Measurements from ENCODE around the gene TGFBR1. TPM values are rescaled to one million over a fixed set of nuclear protein-coding genes. Genes with fewer than 3 reads are reported as not detected.

Gene TGFBR1
- polyA plus RNA-seq, 1 donor from 2014 or later: 78.0 TPM

- no peak for TF ChIP-seq SMC3 (conservative IDR thresholded peaks at IDR 0.05; ENCODE audit: poor library complexity)
- TF ChIP-seq REST (IDR thresholded peaks at IDR 0.05; ENCODE audit: borderline replicate concordance): no peak
- no peak for TF ChIP-seq TAF1 (IDR thresholded peaks at IDR 0.05; ENCODE audit: low read depth)
- TF ChIP-seq RAD21 (conservative IDR thresholded peaks at IDR 0.05): no peak
- no peak for TF ChIP-seq CTCF (IDR thresholded peaks at IDR 0.05; ENCODE audit: poor library complexity, severe bottlenecking)
- TF ChIP-seq MXI1 (conservative IDR thresholded peaks at IDR 0.05; ENCODE audit: poor library complexity, severe bottlenecking): no peak
- no peak for TF ChIP-seq POLR2AphosphoS5 (IDR thresholded peaks at IDR 0.05)
- no peak for TF ChIP-seq EP300 (conservative IDR thresholded peaks at IDR 0.05; ENCODE audit: poor library complexity, severe bottlenecking)
- TF ChIP-seq EZH2 (IDR thresholded peaks at IDR 0.05; ENCODE audit: borderline replicate concordance, insufficient read depth, low read length, poor library complexity, severe bottlenecking): no peak
- Histone ChIP-seq H3K36me3 (ENCODE audit: insufficient read depth, low read length) (no peaks in the 10 kb centered on the region), H3K4me3 (ENCODE audit: low read length) (no peak overlapping the region), H2AFZ (ENCODE audit: low read depth, low read length) (no peak overlapping the region), H4K20me1 (ENCODE audit: insufficient read depth) (no peaks in the 10 kb centered on the region), H3K4me2 (ENCODE audit: low read length) (no peak overlapping the region), H3K79me2 (replicated peaks; ENCODE audit: insufficient read depth, low read length) (no peaks in the 10 kb centered on the region), H3K9ac (ENCODE audit: low read length) (no peak overlapping the region), H3K27ac (ENCODE audit: low read length) (no peak overlapping the region), H3K9me3 (ENCODE audit: low read length) (no peaks in the 10 kb centered on the region), H3K9me2 (ENCODE audit: insufficient read depth, low read length) (no peaks in the 10 kb centered on the region), H3F3A (ENCODE audit: insufficient read depth, low read length, poor library complexity, severe bottlenecking) (no peaks in the 10 kb centered on the region), H3K27me3 (ENCODE audit: insufficient read depth, low read depth, low read length) (no peaks in the 10 kb centered on the region)
These were observed 53.7 kb downstream of the TGFBR1 start for GRCh38 chr9:99158629-99159028.

GRCh38 chr9:99160173-99160572 is 55.3 kb downstream of the TGFBR1 start:
- H4K20me1 ChIP-seq (ENCODE audit: insufficient read depth): no peaks in the 10 kb centered on the region
- no peak overlapping the region for H3K4me2 ChIP-seq (ENCODE audit: low read length)
- H3K9me2 ChIP-seq (ENCODE audit: insufficient read depth, low read length): no peaks in the 10 kb centered on the region

More at GRCh38 chr9:99160173-99160572, 55.3 kb downstream of the TGFBR1 start:
- H3K79me2 ChIP-seq (replicated peaks; ENCODE audit: insufficient read depth, low read length): no peaks in the 10 kb centered on the region
- no peaks in the 10 kb centered on the region for H3F3A ChIP-seq (ENCODE audit: insufficient read depth, low read length, poor library complexity, severe bottlenecking)
- no peak overlapping the region for H3K27ac ChIP-seq (ENCODE audit: low read length)
- H3K27me3 ChIP-seq (ENCODE audit: insufficient read depth, low read depth, low read length): no peaks in the 10 kb centered on the region
- H3K36me3 ChIP-seq (ENCODE audit: insufficient read depth, low read length): no peaks in the 10 kb centered on the region
- no peaks in the 10 kb centered on the region for H3K9me3 ChIP-seq (ENCODE audit: low read length)
- no peak overlapping the region for H3K4me3 ChIP-seq (ENCODE audit: low read length)
- no peak for TF ChIP-seq TAF1 (IDR thresholded peaks at IDR 0.05; ENCODE audit: low read depth)
- no peak for TF ChIP-seq REST (IDR thresholded peaks at IDR 0.05; ENCODE audit: borderline replicate concordance)
- no peak for TF ChIP-seq MXI1 (conservative IDR thresholded peaks at IDR 0.05; ENCODE audit: poor library complexity, severe bottlenecking)
- no peak for TF ChIP-seq CTCF (IDR thresholded peaks at IDR 0.05; ENCODE audit: poor library complexity, severe bottlenecking)
- no peak for TF ChIP-seq RAD21 (conservative IDR thresholded peaks at IDR 0.05)
- no peak for TF ChIP-seq EZH2 (IDR thresholded peaks at IDR 0.05; ENCODE audit: borderline replicate concordance, insufficient read depth, low read length, poor library complexity, severe bottlenecking)
- TF ChIP-seq POLR2AphosphoS5 (IDR thresholded peaks at IDR 0.05): no peak
- TF ChIP-seq SMC3 (conservative IDR thresholded peaks at IDR 0.05; ENCODE audit: poor library complexity): no peak
- TF ChIP-seq EP300 (conservative IDR thresholded peaks at IDR 0.05; ENCODE audit: poor library complexity, severe bottlenecking): no peak
- no peak overlapping the region for H2AFZ ChIP-seq (ENCODE audit: low read depth, low read length)
- H3K9ac ChIP-seq (ENCODE audit: low read length): no peak overlapping the region

Measured in neural cell (in vitro differentiated cells).